Measurements from ENCODE around the gene ADARB2. TPM values are rescaled to one million over a fixed set of nuclear protein-coding genes. Genes with fewer than 3 reads are reported as not detected.

The ADARB2 gene
- total and polyA plus RNA-seq, 2 experiments from 2014 or later: not detected

- H3K36me3 ChIP-seq (ENCODE audit: low read depth): no peaks in the 10 kb centered on the region
- TF ChIP-seq EZH2 (IDR thresholded peaks at IDR 0.05; ENCODE audit: insufficient read depth, poor library complexity, severe bottlenecking) (no peak), EZH2phosphoT487 (IDR thresholded peaks at IDR 0.05; ENCODE audit: insufficient read depth, low read depth) (no peak)
- no peaks in the 10 kb centered on the region for H3K9me2 ChIP-seq (ENCODE audit: insufficient read depth)
- in situ Hi-C loops (cut with MboI): no loop called here
- H2AFZ ChIP-seq: no peak overlapping the region
- no peaks in the 10 kb centered on the region for H3K4me1 ChIP-seq (ENCODE audit: insufficient read depth)
- DNase-seq: no peak
- H3K27ac ChIP-seq: no peak overlapping the region
- H3F3A ChIP-seq (ENCODE audit: insufficient read depth): no peaks in the 10 kb centered on the region
- no peaks in the 10 kb centered on the region for H3K27me3 ChIP-seq (replicated peaks; ENCODE audit: insufficient read depth)
- 9 to 12% methylated on average over 6 of the region's 6 CpGs for WGBS, 2 experiments (ENCODE audit: low coverage in 1 of 2, low lambda C conversion rate in 2 of 2, missing lambda C conversion rate in 2 of 2)
- no peaks in the 10 kb centered on the region for H3K79me2 ChIP-seq (ENCODE audit: insufficient read depth)
- H3K4me3 ChIP-seq: no peak overlapping the region
- H3K9ac ChIP-seq: no peak overlapping the region
- no peaks in the 10 kb centered on the region for H4K20me1 ChIP-seq (ENCODE audit: insufficient read depth)
- H3K9me3 ChIP-seq (ENCODE audit: low read depth): no peaks in the 10 kb centered on the region
- no peak overlapping the region for H3K4me2 ChIP-seq (ENCODE audit: unreplicated experiment)
These were observed 437.1 kb downstream of the ADARB2 start for GRCh38 chr10:1300218-1300617.

GRCh38 chr10:1299041-1299726 lies 438.1 kb downstream of the ADARB2 start:
- Histone ChIP-seq H3K9me2 (ENCODE audit: insufficient read depth) (no peaks in the 10 kb centered on the region), H3K79me2 (ENCODE audit: insufficient read depth) (no peaks in the 10 kb centered on the region), H3K4me1 (ENCODE audit: insufficient read depth) (no peaks in the 10 kb centered on the region), H3K4me2 (ENCODE audit: unreplicated experiment) (no peak overlapping the region), H3K4me3 (no peak overlapping the region), H4K20me1 (ENCODE audit: insufficient read depth) (no peaks in the 10 kb centered on the region), H3K9ac (no peak overlapping the region), H3K36me3 (ENCODE audit: low read depth) (no peaks in the 10 kb centered on the region), H3K27ac (no peak overlapping the region), H3F3A (ENCODE audit: insufficient read depth) (no peaks in the 10 kb centered on the region), H3K27me3 (replicated peaks; ENCODE audit: insufficient read depth) (no peaks in the 10 kb centered on the region), H2AFZ (no peak overlapping the region), H3K9me3 (ENCODE audit: low read depth) (no peaks in the 10 kb centered on the region)
- WGBS, 2 experiments (ENCODE audit: low coverage in 1 of 2, low lambda C conversion rate in 2 of 2, missing lambda C conversion rate in 2 of 2): 9 to 10% methylated on average over 12 of the region's 12 CpGs
- in situ Hi-C loops (cut with MboI): no loop called here
- no peak for DNase-seq
- TF ChIP-seq EZH2phosphoT487 (IDR thresholded peaks at IDR 0.05; ENCODE audit: insufficient read depth, low read depth) (no peak), EZH2 (IDR thresholded peaks at IDR 0.05; ENCODE audit: insufficient read depth, poor library complexity, severe bottlenecking) (no peak)

- 22 to 29% methylated on average over 14 of the region's 14 CpGs for WGBS, 2 experiments (ENCODE audit: low coverage in 1 of 2, low lambda C conversion rate in 2 of 2, missing lambda C conversion rate in 2 of 2)
- Histone ChIP-seq H2AFZ (no peak overlapping the region), H4K20me1 (ENCODE audit: insufficient read depth) (no peaks in the 10 kb centered on the region), H3K9me2 (ENCODE audit: insufficient read depth) (no peaks in the 10 kb centered on the region), H3K4me1 (ENCODE audit: insufficient read depth) (no peaks in the 10 kb centered on the region), H3K27me3 (replicated peaks; ENCODE audit: insufficient read depth) (no peaks in the 10 kb centered on the region), H3K4me3 (no peak overlapping the region), H3K27ac (no peak overlapping the region), H3K9ac (no peak overlapping the region), H3K36me3 (ENCODE audit: low read depth) (no peaks in the 10 kb centered on the region), H3K79me2 (ENCODE audit: insufficient read depth) (no peaks in the 10 kb centered on the region), H3K4me2 (ENCODE audit: unreplicated experiment) (no peak overlapping the region), H3F3A (ENCODE audit: insufficient read depth) (no peaks in the 10 kb centered on the region), H3K9me3 (ENCODE audit: low read depth) (no peaks in the 10 kb centered on the region)
- in situ Hi-C loops (cut with MboI): no loop called here
- TF ChIP-seq EZH2 (IDR thresholded peaks at IDR 0.05; ENCODE audit: insufficient read depth, poor library complexity, severe bottlenecking): no peak
- no peak for TF ChIP-seq EZH2phosphoT487 (IDR thresholded peaks at IDR 0.05; ENCODE audit: insufficient read depth, low read depth)
- no peak for DNase-seq
These were observed 439.6 kb downstream of the ADARB2 start for GRCh38 chr10:1297566-1298301.

- no peaks in the 10 kb centered on the region for H3K79me2 ChIP-seq (ENCODE audit: insufficient read depth)
- in situ Hi-C loops (cut with MboI): no loop called here
- no peaks in the 10 kb centered on the region for H3K27me3 ChIP-seq (replicated peaks; ENCODE audit: insufficient read depth)
- H3K9ac ChIP-seq: no peak overlapping the region
- no peaks in the 10 kb centered on the region for H3K4me1 ChIP-seq (ENCODE audit: insufficient read depth)
- 28 to 35% methylated on average over 7 of the region's 7 CpGs for WGBS, 2 experiments (ENCODE audit: low coverage in 1 of 2, low lambda C conversion rate in 2 of 2, missing lambda C conversion rate in 2 of 2)
- no peaks in the 10 kb centered on the region for H3K9me3 ChIP-seq (ENCODE audit: low read depth)
- H4K20me1 ChIP-seq (ENCODE audit: insufficient read depth): no peaks in the 10 kb centered on the region
- H2AFZ ChIP-seq: no peak overlapping the region
- H3F3A ChIP-seq (ENCODE audit: insufficient read depth): no peaks in the 10 kb centered on the region
- no peak for TF ChIP-seq EZH2 (IDR thresholded peaks at IDR 0.05; ENCODE audit: insufficient read depth, poor library complexity, severe bottlenecking)
- TF ChIP-seq EZH2phosphoT487 (IDR thresholded peaks at IDR 0.05; ENCODE audit: insufficient read depth, low read depth): no peak
- no peak overlapping the region for H3K27ac ChIP-seq
- H3K9me2 ChIP-seq (ENCODE audit: insufficient read depth): no peaks in the 10 kb centered on the region
- no peak overlapping the region for H3K4me3 ChIP-seq
- no peak for DNase-seq
- no peak overlapping the region for H3K4me2 ChIP-seq (ENCODE audit: unreplicated experiment)
- H3K36me3 ChIP-seq (ENCODE audit: low read depth): no peaks in the 10 kb centered on the region
These were observed 441.4 kb downstream of the ADARB2 start for GRCh38 chr10:1295756-1296480.
